Natural killer cell (primary cell): Measurements from ENCODE around the gene GTF3C1. TPM values are rescaled to one million over a fixed set of nuclear protein-coding genes. Genes with fewer than 3 reads are reported as not detected.

Experiments
- ATAC-seq, 3 donors: fragments of 150-1000 bp in 2 of 3; fragments of 200-7000 bp in 1 of 3; cut with Tn5 transposase; 1 replicate in 1 of 3; 2 replicates in 2 of 3; pipeline ENCODE4 v1.10.0; 2021; ENCODE audit warnings: mild to moderate bottlenecking in 2 of 3, moderate library complexity in 2 of 3
- DNase-seq, 2 donors: peaks; one replicate each; pipeline versions ENCODE4 v3.0.0 to v3.0.0-alpha.2; 2013 to 2021; ENCODE audit warnings: mixed read lengths in 1 of 2
- H3K27ac ChIP-seq: one replicate; pipeline ENCODE4 v1.5.1; 2013; ENCODE audit warnings: mild to moderate bottlenecking, low read length
- H3K27me3 ChIP-seq: one replicate; pipeline ENCODE4 v1.6.1; 2013; ENCODE audit warnings: low read length; ENCODE audit not compliant: control insufficient read depth, insufficient read depth
- H3K36me3 ChIP-seq: one replicate; pipeline ENCODE4 v1.6.1; 2013; ENCODE audit warnings: low read length; ENCODE audit not compliant: control insufficient read depth, insufficient read depth
- H3K4me1 ChIP-seq: one replicate; pipeline ENCODE4 v1.6.1; 2013; ENCODE audit warnings: low read length; ENCODE audit not compliant: control insufficient read depth, insufficient read depth
- H3K4me3 ChIP-seq: one replicate; pipeline ENCODE4 v1.5.1; 2013; ENCODE audit warnings: low read length
- H3K9me3 ChIP-seq: one replicate; pipeline ENCODE4 v1.6.1; 2013; ENCODE audit warnings: low read length; ENCODE audit not compliant: control insufficient read depth, insufficient read depth
- H3K27ac Mint-ChIP-seq, 2 donors: one replicate each; pipeline ENCODE4 v1.8.0; 2022; ENCODE audit warnings: mild to moderate bottlenecking in 2 of 2, mixed read lengths in 2 of 2, moderate library complexity in 1 of 2
- H3K27me3 Mint-ChIP-seq, 2 donors: one replicate each; pipeline ENCODE4 v1.8.0; 2022; ENCODE audit warnings: low read depth in 2 of 2, mixed read lengths in 2 of 2
- H3K36me3 Mint-ChIP-seq: one replicate; pipeline ENCODE4 v1.8.0; 2022; ENCODE audit warnings: mixed read lengths
- H3K4me1 Mint-ChIP-seq, 2 donors: one replicate each; pipeline ENCODE4 v1.8.0; 2022; ENCODE audit warnings: mixed read lengths in 2 of 2
- H3K4me3 Mint-ChIP-seq: one replicate; pipeline ENCODE4 v1.8.0; 2022; ENCODE audit warnings: mild to moderate bottlenecking, moderate library complexity, mixed read lengths
- H3K9me3 Mint-ChIP-seq, 2 donors: one replicate each; pipeline ENCODE4 v1.8.0; 2022; ENCODE audit warnings: mixed read lengths in 2 of 2
- WGBS: methylation state at CpG from one replicate; pipeline ENCODE4 v1.1.7; 2013; ENCODE audit warnings: missing lambda C conversion rate; ENCODE audit not compliant: insufficient coverage; 5-methylcytosine and 5-hydroxymethylcytosine counted together
- intact Hi-C: fragments of 100-400 bp; cut with micrococcal nuclease; formaldehyde crosslinking; loops from one replicate; pipeline ENCODE4 v1.14.2; 2022
- total RNA-seq, 4 donors: library from RNA; stranded (reverse); fragments of 120-200 nt in 1 of 4; gene quantifications; one replicate each; pipeline versions ENCODE4 v1.2.3 to v1.2.4, GENCODE V29; 2013 to 2022
- TF ChIP-seq, protein P1 (sequence below): fragments of 200-600 bp; IDR thresholded peaks from one replicate; pipeline ENCODE4 v1.8.0; 2022; ENCODE audit warnings: antibody characterized with exemption

The GTF3C1 gene
- total RNA-seq, 3 donors from 2014 or later (not counting 1 experiment from before 2014, with no cell fraction given), result 111 to 160 (median 125) TPM

DNA sequence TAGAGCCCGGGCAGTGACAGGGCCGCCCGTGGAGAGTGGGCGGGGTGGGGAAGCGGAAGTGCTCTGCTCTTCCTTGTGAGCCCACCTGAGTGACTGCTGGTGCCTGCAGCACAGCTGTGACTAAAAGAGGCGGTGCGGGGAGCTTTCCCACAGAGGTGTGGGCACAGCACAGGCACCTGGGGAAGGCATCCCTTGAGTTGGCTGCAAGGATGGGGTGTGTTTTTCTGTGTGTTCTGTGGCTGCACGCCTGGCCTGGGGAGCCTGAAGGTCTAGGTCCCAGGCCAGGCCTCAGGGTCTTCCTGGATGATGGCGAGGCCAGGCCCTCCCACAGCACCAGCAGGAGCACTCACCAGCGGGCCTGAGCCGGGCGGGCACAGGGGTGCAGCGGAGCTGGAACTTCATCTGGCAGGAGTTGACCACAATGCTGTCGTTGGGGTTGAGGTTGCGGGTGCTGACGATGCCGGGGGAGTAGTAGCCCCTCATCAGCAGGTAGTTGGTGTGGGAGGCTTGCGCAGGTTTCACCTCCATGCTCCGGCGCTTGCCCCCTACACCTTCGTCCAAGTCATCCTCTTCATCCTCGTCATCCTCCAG is 80.7 kb downstream of the GTF3C1 start:
- Histone ChIP-seq H3K27ac (no peak overlapping the region), H3K36me3 (peaks cover 75% of the 10 kb centered on the region), H3K4me3 (no peak overlapping the region), H3K27me3 (no peaks in the 10 kb centered on the region), H3K4me1 (peaks cover 19% of the 10 kb centered on the region), H3K9me3 (no peaks in the 10 kb centered on the region)
- H3K27me3 Mint-ChIP-seq, result no peaks in the 10 kb centered on the region
- H3K4me1 Mint-ChIP-seq, result peaks cover 23 to 34% of the 10 kb centered on the region in 2 donors
- intact Hi-C loops, result no loop called here
- DNase-seq, result no peak
- no peak overlapping the region for H3K27ac Mint-ChIP-seq
- peaks cover 39% of the 10 kb centered on the region for H3K36me3 Mint-ChIP-seq
- WGBS, result 98% methylated on average over 22 of the region's 22 CpGs
- H3K9me3 Mint-ChIP-seq, result no peaks in the 10 kb centered on the region
- no peak for ATAC-seq
- TF ChIP-seq, protein P1, sequence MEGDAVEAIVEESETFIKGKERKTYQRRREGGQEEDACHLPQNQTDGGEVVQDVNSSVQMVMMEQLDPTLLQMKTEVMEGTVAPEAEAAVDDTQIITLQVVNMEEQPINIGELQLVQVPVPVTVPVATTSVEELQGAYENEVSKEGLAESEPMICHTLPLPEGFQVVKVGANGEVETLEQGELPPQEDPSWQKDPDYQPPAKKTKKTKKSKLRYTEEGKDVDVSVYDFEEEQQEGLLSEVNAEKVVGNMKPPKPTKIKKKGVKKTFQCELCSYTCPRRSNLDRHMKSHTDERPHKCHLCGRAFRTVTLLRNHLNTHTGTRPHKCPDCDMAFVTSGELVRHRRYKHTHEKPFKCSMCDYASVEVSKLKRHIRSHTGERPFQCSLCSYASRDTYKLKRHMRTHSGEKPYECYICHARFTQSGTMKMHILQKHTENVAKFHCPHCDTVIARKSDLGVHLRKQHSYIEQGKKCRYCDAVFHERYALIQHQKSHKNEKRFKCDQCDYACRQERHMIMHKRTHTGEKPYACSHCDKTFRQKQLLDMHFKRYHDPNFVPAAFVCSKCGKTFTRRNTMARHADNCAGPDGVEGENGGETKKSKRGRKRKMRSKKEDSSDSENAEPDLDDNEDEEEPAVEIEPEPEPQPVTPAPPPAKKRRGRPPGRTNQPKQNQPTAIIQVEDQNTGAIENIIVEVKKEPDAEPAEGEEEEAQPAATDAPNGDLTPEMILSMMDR, result no peak
- no peak overlapping the region for H3K4me3 Mint-ChIP-seq

DNA sequence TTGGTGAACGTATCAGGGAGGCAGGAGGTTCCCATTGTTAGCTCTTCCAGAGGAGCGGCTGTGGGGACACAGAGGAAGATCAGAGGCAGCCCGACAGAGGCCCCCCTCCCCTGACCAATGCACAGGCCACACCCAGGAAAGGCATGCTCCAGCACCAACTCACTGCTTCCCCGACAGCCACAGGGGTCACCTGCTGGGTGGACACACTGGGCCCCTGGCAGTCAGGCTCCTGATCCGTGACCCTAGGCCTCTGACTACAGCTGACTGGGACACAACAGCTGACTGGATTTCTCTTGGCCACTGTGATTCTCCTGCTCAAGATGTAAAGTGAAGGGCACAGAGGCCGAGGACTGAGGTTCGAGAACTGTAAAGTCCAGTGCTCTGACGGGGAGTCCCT is 84.2 kb downstream of the GTF3C1 start:
- Mint-ChIP-seq H3K4me1 (peaks cover 34 to 53% of the 10 kb centered on the region in 2 donors), H3K9me3 (no peaks in the 10 kb centered on the region), H3K4me3 (peak overlapping the region; percentile 90), H3K36me3 (peaks cover 28% of the 10 kb centered on the region), H3K27ac (peak overlapping the region; percentile 96), H3K27me3 (no peaks in the 10 kb centered on the region)
- Histone ChIP-seq H3K27ac (peak overlapping the region; percentile 99), H3K4me3 (no peak overlapping the region), H3K9me3 (no peaks in the 10 kb centered on the region), H3K4me1 (peaks cover 54% of the 10 kb centered on the region), H3K36me3 (peaks cover 70% of the 10 kb centered on the region), H3K27me3 (no peaks in the 10 kb centered on the region)
- WGBS, result 81% methylated on average over 8 of the region's 8 CpGs
- TF ChIP-seq, protein P1, result no peak
- DNase-seq (no peak), ATAC-seq (no peak)
- intact Hi-C loops, result no loop called here

DNA sequence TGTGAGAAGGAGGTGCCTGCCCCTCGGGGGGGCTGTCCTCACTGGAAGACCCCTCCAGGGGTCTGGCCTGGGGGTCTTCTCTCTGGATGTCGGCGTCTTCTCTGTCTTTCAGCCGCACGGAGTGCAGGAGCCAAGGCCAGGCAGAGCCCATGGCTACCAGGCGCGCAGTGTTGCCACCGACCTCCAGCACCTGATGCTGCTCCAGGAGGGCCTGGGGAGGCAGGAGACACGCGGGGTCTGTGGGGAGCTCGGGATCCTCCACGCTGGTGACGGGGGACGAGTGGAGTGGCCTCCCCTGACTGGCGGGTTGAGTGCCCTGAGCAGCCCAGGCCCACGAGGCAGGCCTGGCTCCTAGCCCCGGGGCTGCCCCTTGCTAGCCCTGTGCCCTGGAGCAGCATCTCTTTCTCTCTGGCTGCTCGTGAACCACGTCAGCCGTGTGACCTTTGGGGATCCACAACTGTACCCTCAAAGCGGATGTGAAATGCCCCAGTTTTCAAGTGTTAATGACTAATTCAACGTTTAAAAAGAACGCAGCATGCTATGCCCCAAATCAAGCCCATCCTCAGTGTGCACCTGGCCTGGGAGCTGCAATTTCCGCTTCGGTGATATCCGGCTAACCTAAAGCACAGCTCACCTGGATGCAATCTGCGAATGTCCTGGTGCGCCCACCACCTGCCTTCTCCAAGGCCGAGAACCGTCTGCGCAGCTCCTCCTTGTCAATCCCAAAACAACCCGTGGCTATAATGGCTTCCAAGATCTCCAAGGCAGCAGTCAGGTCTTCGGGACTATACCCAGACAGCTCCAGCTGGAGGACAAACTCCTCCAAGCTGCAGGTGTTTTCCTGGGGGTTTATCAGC is 84.9 kb downstream of the GTF3C1 start:
- H3K4me3 Mint-ChIP-seq, result peak overlapping the region; percentile 90
- H3K4me1 Mint-ChIP-seq, result peaks cover 35 to 55% of the 10 kb centered on the region in 2 donors
- no peaks in the 10 kb centered on the region for H3K27me3 Mint-ChIP-seq
- H3K27ac Mint-ChIP-seq, result peak overlapping the region; percentile 96
- H3K9me3 Mint-ChIP-seq, result no peaks in the 10 kb centered on the region
- peaks cover 21% of the 10 kb centered on the region for H3K36me3 Mint-ChIP-seq
- ATAC-seq (peak; percentile 58 to 64 (median 59)), DNase-seq (peak; percentile 53 to 71)
- Histone ChIP-seq H3K4me3 (peak overlapping the region; percentile 61), H3K9me3 (no peaks in the 10 kb centered on the region), H3K27ac (peak overlapping the region; percentile 99), H3K36me3 (peaks cover 70% of the 10 kb centered on the region), H3K4me1 (peaks cover 61% of the 10 kb centered on the region), H3K27me3 (no peaks in the 10 kb centered on the region)
- TF ChIP-seq, protein P1, result no peak
- intact Hi-C loops, result no loop called here
- 76% methylated on average over 33 of the region's 33 CpGs for WGBS
